NB4 (cell line): ENCODE measurements around the gene GLT8D2.

Experiments used
- DNase-seq: peaks from one replicate; pipeline ENCODE4 v3.0.0; 2010; ENCODE audit warnings: low read depth
- H3K4me3 ChIP-seq: one replicate; pipeline ENCODE4 v1.5.1; 2011; ENCODE audit warnings: mild to moderate bottlenecking, low read depth, low read length, moderate library complexity
- MYC ChIP-seq: IDR thresholded peaks from 2 replicates; pipeline ENCODE4 v1.6.1; 2011; ENCODE audit warnings: low read depth, low read length
- POLR2A ChIP-seq: IDR thresholded peaks from 2 replicates; pipeline ENCODE4 v1.6.1; 2011; ENCODE audit warnings: mild to moderate bottlenecking; ENCODE audit not compliant: insufficient read length; ENCODE audit errors: extremely low read depth
- TF ChIP-seq, protein P1 (sequence below): IDR thresholded peaks from 2 replicates; pipeline ENCODE4 v1.6.1; 2011; ENCODE audit warnings: low read depth, low read length
- TF ChIP-seq, protein P2 (sequence below): IDR thresholded peaks from one replicate; pipeline ENCODE4 v1.5.1; 2012; ENCODE audit warnings: low read depth, low read length

GLT8D2 gene, protein sequence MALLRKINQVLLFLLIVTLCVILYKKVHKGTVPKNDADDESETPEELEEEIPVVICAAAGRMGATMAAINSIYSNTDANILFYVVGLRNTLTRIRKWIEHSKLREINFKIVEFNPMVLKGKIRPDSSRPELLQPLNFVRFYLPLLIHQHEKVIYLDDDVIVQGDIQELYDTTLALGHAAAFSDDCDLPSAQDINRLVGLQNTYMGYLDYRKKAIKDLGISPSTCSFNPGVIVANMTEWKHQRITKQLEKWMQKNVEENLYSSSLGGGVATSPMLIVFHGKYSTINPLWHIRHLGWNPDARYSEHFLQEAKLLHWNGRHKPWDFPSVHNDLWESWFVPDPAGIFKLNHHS

DNA sequence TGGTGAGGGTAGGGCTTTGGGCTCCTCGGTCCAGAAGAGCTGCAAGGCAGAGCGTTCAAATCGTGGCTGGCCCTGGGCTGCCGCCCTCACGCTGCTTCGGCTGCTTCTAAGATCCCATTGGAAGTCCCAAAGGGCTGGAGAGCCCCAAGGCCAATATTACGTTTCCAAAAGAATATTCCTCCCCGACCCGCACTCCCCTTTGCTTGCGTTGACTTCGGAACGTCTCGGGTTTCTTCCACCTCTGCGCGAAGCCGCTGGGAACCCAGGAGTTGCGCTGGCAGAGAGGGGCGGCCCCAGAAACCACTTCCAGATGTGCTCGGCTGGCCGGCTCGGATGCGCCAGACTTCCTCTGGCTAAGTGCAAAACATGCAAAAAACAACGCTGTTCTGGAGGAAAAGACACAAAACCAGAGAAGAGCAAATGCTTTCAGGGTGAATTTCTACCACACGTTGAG is at the start of gene GLT8D2:
Gene GLT8D2, minus strand, starts transcription at position 285 of the 454 bp plus-strand sequence. CDS start 30,539 bp downstream, outside the sequence.
- no peak within 1 kb of the TSS for H3K4me3 ChIP-seq
- TF ChIP-seq, protein P1, sequence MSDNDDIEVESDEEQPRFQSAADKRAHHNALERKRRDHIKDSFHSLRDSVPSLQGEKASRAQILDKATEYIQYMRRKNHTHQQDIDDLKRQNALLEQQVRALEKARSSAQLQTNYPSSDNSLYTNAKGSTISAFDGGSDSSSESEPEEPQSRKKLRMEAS: no peak
- peak; percentile 24 for DNase-seq

DNA sequence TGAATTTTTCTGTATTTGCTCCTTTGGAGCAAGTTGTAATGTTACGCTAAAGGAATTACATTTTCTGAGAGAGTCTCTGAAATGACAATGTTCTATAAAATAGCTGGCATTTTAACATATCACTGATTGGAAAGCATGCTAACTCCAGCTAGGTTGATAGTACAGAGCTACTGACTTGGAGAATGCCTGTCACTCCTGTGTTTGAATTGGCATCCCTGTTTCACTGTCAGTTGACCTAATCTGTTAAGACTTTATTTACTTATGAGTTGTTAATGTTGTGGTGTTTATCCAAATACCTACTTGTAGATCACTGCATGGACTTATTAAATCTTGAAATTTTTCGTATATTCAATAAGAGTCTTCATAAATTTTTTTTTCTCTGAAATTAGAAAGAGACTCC is 48.0 kb upstream of the GLT8D2 start:
- H3K4me3 ChIP-seq: no peak overlapping the region
- DNase-seq: no peak
- TF ChIP-seq MYC: no peak
- TF ChIP-seq, protein P2, sequence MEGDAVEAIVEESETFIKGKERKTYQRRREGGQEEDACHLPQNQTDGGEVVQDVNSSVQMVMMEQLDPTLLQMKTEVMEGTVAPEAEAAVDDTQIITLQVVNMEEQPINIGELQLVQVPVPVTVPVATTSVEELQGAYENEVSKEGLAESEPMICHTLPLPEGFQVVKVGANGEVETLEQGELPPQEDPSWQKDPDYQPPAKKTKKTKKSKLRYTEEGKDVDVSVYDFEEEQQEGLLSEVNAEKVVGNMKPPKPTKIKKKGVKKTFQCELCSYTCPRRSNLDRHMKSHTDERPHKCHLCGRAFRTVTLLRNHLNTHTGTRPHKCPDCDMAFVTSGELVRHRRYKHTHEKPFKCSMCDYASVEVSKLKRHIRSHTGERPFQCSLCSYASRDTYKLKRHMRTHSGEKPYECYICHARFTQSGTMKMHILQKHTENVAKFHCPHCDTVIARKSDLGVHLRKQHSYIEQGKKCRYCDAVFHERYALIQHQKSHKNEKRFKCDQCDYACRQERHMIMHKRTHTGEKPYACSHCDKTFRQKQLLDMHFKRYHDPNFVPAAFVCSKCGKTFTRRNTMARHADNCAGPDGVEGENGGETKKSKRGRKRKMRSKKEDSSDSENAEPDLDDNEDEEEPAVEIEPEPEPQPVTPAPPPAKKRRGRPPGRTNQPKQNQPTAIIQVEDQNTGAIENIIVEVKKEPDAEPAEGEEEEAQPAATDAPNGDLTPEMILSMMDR: no peak
- TF ChIP-seq, protein P1: no peak
- TF ChIP-seq POLR2A: no peak

DNA sequence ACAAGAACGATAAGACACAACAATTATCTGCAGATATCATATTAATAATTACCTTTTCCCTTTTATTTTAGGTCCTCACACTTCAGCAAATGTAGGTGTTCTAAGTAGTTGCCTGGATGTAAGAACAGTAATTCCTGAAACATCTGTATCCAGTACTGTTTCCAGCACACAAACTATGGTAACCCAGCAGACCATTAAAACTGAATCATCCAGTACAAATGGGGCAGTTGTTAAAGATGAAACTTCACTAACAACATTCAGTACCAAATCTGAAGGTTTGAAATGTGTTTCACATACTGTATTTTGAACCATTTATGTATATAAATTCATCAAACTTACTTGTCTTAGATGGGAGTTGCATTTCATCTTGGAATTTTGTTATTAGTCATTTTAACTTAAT is 45.3 kb upstream of the GLT8D2 start:
- DNase-seq: no peak
- TF ChIP-seq, protein P1: no peak
- no peak for TF ChIP-seq POLR2A
- no peak overlapping the region for H3K4me3 ChIP-seq

DNA sequence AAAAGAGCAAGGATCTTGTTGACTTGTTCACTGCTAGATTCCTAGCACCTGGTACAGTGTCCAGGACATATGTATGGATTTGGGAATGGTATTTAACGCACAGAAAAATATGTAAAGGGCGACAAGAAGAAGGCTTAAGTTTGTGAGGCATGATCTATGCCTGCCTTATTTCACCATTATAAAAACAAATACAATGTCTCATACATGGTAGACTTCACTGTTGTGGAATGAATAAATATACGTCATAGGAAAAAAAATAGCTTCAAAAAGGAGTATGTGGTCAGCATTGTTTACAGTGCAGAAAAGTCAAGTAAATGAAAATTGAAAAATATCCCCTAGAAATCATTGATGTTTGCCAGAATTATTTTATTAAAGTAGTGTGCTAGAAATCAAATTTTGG is 44.3 kb upstream of the GLT8D2 start:
- TF ChIP-seq POLR2A (no peak), MYC (no peak)
- TF ChIP-seq, protein P1: no peak
- TF ChIP-seq, protein P2: no peak
- no peak for DNase-seq
- H3K4me3 ChIP-seq: no peak overlapping the region

DNA sequence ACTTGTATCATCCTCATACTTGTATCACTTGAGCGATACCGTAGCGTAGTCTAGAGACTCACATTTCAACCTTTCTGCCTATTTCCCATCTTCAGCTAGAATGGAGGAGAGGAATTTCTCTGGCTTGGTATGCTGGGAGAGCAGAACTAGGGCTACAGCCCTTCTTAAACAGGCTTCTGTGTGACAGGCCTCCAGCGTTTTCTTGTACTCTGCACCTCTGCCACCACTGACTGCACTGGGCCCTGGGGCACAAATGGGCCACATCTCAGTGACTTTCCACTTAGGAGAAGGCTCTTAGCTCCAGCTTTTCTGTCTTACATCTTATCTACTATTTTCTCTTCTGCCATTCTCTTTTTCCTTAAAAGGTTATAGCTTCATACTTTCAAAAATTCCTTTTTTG is 41.1 kb upstream of the GLT8D2 start:
- TF ChIP-seq POLR2A: no peak
- no peak for TF ChIP-seq MYC
- TF ChIP-seq, protein P2: no peak
- TF ChIP-seq, protein P1: no peak
- H3K4me3 ChIP-seq: no peak overlapping the region
- no peak for DNase-seq

DNA sequence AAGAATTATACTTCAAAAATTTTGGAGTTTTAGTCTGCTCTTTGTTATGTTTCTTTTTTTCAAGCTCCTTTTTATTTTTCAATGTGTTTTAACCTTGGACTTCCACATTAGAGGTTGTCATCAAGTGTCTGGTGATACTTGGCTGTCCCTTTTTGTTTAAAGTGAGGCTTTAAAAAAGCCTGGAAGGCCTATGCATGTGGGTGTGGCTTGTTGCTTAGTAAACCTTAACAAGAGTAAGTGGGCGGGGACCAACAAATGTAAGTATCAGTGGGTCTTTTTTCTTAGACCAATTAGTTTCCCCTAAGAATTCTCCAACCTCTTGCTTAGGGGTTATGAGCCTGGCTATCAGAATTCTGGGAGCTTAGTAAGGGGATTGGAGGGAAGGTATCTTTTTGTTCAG is 40.7 kb upstream of the GLT8D2 start:
- no peak for TF ChIP-seq MYC
- TF ChIP-seq, protein P2: no peak
- TF ChIP-seq, protein P1: no peak
- no peak for TF ChIP-seq POLR2A
- no peak overlapping the region for H3K4me3 ChIP-seq
- DNase-seq: peak; percentile 9
